Testis (tissue), 2 donors: Measurements from ENCODE around the gene MAN2B1.

ENCODE experiments used
- POLR2A ChIP-seq: fragments of 450-650 bp; IDR thresholded peaks from one replicate; pipeline ENCODE4 v1.6.1; 2017; ENCODE audit warnings: antibody characterized with exemption, mild to moderate bottlenecking, moderate library complexity
- TF ChIP-seq, protein P1 (sequence below), 3 experiments: fragments of 450-650 bp in 2 of 3; fragments of 200-600 bp in 1 of 3; sonication (generic) in 1 of 3; IDR thresholded peaks; one replicate each; pipeline ENCODE4 v1.5.1; 2016 to 2019; ENCODE audit warnings: antibody characterized with exemption in 3 of 3, mild to moderate bottlenecking in 2 of 3, moderate library complexity in 1 of 3

DNA sequence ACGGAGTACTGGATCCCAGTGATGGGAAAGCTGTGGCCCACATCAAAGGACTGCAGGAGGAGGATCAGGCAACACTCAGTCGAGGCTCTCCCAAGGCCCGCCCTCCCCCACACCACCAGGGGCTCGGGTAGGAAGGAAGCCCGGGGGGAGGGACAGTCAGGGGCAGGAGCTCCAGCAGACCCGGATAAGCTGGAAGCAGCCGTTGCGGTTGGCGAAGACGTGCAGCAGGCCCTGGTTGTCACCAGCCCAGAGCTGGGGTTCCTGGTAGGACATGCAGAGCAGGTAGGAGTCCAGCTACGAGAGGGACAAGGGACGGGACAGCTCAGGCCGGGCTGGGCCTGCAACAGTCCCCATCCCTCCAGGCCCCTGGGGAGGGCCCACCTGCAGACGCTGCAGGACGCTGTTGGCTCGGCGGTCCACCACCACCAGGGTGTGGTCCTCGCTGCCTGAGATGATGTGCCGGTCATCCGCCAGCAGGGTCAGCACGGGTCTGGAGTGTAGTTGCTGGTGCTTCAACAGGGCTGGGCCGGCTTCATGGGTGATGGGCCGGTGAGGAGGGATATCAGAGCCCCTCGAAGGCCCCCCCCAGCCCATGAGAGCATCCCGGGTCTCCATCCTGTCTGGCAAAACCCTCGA is 23.2 kb upstream of the MAN2B1 start:
- TF ChIP-seq, protein P1, sequence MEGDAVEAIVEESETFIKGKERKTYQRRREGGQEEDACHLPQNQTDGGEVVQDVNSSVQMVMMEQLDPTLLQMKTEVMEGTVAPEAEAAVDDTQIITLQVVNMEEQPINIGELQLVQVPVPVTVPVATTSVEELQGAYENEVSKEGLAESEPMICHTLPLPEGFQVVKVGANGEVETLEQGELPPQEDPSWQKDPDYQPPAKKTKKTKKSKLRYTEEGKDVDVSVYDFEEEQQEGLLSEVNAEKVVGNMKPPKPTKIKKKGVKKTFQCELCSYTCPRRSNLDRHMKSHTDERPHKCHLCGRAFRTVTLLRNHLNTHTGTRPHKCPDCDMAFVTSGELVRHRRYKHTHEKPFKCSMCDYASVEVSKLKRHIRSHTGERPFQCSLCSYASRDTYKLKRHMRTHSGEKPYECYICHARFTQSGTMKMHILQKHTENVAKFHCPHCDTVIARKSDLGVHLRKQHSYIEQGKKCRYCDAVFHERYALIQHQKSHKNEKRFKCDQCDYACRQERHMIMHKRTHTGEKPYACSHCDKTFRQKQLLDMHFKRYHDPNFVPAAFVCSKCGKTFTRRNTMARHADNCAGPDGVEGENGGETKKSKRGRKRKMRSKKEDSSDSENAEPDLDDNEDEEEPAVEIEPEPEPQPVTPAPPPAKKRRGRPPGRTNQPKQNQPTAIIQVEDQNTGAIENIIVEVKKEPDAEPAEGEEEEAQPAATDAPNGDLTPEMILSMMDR (IDR thresholded peaks at IDR 0.05) = no peak
- no peak for TF ChIP-seq POLR2A
